Smooth muscle cell (in vitro differentiated cells): ENCODE measurements around the gene CRABP2. TPM values are rescaled to one million over a fixed set of nuclear protein-coding genes. Genes with fewer than 3 reads are reported as not detected.

Experiments used
- DNase-seq: peaks from one replicate; lab custom pipeline; 2025; ENCODE audit not compliant: unreplicated experiment; lab: John Stamatoyannopoulos, UW
- H2AFZ ChIP-seq: fragments of 200-600 bp; sonication (generic); 2 replicates; pipeline ENCODE4 v1.6.0; 2016; ENCODE audit warnings: antibody characterized with exemption, low read depth, mild to moderate bottlenecking
- H3F3A ChIP-seq: fragments of 200-600 bp; sonication (generic); 2 replicates; pipeline ENCODE4 v1.6.0; 2017; ENCODE audit warnings: antibody characterized with exemption, low read depth
- H3K27ac ChIP-seq: fragments of 200-600 bp; sonication (generic); 2 replicates; pipeline ENCODE4 v1.5.1; 2016; ENCODE audit warnings: low read depth, mild to moderate bottlenecking
- H3K27me3 ChIP-seq: fragments of 200-600 bp; sonication (generic); 2 replicates; pipeline ENCODE4 v1.6.1; 2016; ENCODE audit warnings: low read depth, mild to moderate bottlenecking
- H3K36me3 ChIP-seq: fragments of 200-600 bp; sonication (generic); 2 replicates; pipeline ENCODE4 v1.5.1; 2016; ENCODE audit warnings: low read depth
- H3K4me1 ChIP-seq: fragments of 200-600 bp; sonication (generic); 2 replicates; pipeline ENCODE4 v1.5.1; 2016; ENCODE audit warnings: low read depth
- H3K4me2 ChIP-seq: fragments of 200-600 bp; sonication (generic); 2 replicates; pipeline ENCODE4 v1.6.0; 2016; ENCODE audit warnings: mild to moderate bottlenecking
- H3K4me3 ChIP-seq: fragments of 200-600 bp; sonication (generic); 2 replicates; pipeline ENCODE4 v1.5.1; 2016; ENCODE audit warnings: mild to moderate bottlenecking
- H3K79me2 ChIP-seq: fragments of 200-600 bp; sonication (generic); 2 replicates; pipeline ENCODE4 v1.6.0; 2016; ENCODE audit warnings: low read depth, mild to moderate bottlenecking
- H3K9ac ChIP-seq: fragments of 200-600 bp; sonication (generic); 2 replicates; pipeline ENCODE4 v1.6.0; 2016; ENCODE audit warnings: low read depth
- H3K9me3 ChIP-seq: fragments of 200-600 bp; sonication (generic); replicated peaks from 2 replicates; pipeline ENCODE4 v1.5.1; 2016; ENCODE audit warnings: low read depth
- H4K20me1 ChIP-seq: fragments of 200-600 bp; sonication (generic); 2 replicates; pipeline ENCODE4 v1.6.0; 2016; ENCODE audit warnings: low read depth
- WGBS: methylation state at CpG from one replicate; pipeline ENCODE4 v1.1.7; 2016; ENCODE audit warnings: low lambda C conversion rate; 5-methylcytosine and 5-hydroxymethylcytosine counted together
- polyA plus RNA-seq: library from polyadenylated mRNA; unstranded; fragments of >200 nt; fragmentation: Nextera tagmentation; extraction: Ambion mirVana; gene quantifications from 2 replicates; pipeline ENCODE4 v1.2.1, GENCODE V29; 2016
- total RNA-seq: library from RNA; depleted of rRNA; stranded (reverse); fragments of >200 nt; gene quantifications from 2 replicates; pipeline ENCODE4 v1.2.3, GENCODE V29; 2014
- TF ChIP-seq, protein P1 (sequence below): fragments of 200-600 bp; sonication (generic); IDR thresholded peaks from 2 replicates; pipeline ENCODE4 v1.5.1; 2017; ENCODE audit warnings: borderline replicate concordance, mild to moderate bottlenecking, antibody characterized with exemption; ENCODE audit not compliant: insufficient read depth, poor library complexity, severe bottlenecking

The CRABP2 gene
- total and polyA plus RNA-seq, 2 experiments from 2014 or later: 86.6 to 145 TPM

DNA sequence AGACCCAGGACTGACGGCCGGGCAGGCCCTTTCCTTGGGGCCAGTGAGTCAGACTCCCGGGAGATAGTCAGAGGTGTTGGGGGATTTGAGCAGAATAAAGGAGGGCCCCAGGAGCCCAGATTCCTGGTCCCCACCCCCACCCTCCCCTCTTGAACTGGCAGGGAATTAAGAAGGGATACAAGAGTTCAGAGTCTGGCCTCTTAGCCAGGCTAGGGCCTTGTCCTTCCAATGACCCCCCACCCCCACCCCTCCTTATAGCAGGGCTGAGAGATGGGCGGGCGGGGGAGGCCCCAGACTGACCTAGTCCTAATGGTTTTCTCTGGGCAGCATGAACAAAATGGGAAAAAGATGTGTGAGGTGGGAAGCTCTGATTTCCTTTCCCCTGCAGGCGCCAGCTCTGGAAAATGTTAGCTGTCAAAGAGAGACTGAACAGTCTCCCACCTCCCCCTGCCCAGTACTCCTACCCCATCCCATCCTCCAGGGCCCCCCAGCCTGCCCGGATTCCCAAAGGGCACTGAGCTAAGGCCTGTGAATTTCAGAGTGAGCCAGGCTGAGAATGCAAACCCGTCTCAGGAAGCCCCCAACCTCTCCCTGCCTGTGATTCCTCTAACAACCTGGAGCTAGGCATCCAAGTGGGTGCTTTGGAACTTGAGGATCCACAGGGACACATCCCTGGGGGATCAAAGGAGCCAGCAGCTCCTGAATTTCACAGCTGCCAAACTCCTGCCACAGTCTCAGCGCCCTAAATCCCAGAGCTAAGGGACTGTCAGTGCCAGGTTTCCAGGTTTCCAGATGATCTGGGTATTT lies 5.8 kb upstream of the CRABP2 start:
- 18% methylated on average over 9 of the region's 9 CpGs for WGBS
- TF ChIP-seq, protein P1, sequence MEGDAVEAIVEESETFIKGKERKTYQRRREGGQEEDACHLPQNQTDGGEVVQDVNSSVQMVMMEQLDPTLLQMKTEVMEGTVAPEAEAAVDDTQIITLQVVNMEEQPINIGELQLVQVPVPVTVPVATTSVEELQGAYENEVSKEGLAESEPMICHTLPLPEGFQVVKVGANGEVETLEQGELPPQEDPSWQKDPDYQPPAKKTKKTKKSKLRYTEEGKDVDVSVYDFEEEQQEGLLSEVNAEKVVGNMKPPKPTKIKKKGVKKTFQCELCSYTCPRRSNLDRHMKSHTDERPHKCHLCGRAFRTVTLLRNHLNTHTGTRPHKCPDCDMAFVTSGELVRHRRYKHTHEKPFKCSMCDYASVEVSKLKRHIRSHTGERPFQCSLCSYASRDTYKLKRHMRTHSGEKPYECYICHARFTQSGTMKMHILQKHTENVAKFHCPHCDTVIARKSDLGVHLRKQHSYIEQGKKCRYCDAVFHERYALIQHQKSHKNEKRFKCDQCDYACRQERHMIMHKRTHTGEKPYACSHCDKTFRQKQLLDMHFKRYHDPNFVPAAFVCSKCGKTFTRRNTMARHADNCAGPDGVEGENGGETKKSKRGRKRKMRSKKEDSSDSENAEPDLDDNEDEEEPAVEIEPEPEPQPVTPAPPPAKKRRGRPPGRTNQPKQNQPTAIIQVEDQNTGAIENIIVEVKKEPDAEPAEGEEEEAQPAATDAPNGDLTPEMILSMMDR: no peak

DNA sequence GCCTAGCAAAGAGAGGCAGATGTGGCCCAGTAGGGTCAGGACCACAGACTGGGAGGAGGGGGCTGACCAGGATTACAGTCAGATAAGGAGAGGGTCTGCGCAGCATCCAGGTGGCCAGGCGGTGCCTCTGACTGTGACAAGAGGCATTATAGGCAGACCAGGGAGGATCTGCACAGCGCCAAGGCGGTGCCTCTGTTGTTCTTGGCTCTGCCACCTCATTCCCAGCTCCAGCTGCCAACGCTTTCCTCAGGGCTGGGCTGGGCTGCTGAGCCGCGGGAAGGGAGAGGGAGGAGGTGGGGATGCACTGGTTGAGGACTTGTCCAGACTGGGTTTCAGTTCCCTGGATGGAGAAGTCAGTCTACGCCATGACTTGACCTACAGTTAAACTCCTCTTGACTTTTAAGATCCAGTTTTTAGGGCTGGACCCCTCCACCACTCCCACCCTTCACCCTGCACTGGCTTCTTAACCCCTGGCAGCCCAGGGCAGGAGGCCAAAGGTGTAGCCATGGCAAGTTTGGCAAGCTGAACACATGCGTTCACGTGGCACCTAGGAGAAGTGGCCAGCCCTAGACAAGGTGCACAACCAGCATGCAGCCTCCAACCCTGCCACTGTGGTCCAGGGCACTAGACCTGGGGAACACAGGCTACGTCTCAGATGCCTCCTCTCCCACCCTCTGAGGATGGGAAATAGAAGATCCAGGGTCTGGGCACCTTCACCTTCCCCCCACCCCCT lies 4.5 kb upstream of the CRABP2 start:
- Histone ChIP-seq H3K27ac (no peak overlapping the region), H3K4me2 (peak overlapping the region; percentile 33), H3K36me3 (no peaks in the 10 kb centered on the region), H3K79me2 (no peaks in the 10 kb centered on the region), H3K4me3 (no peak overlapping the region), H3K4me1 (peaks cover 46% of the 10 kb centered on the region), H3F3A (peaks cover 16% of the 10 kb centered on the region), H3K9ac (no peak overlapping the region), H3K27me3 (no peaks in the 10 kb centered on the region), H2AFZ (no peak overlapping the region), H3K9me3 (no peaks in the 10 kb centered on the region), H4K20me1 (no peaks in the 10 kb centered on the region)
- TF ChIP-seq, protein P1: no peak
- no peak for DNase-seq
- 61% methylated on average over 11 of the region's 11 CpGs for WGBS

More for the DNA sequence above, 5.8 kb upstream of the CRABP2 start:
- peaks cover 16% of the 10 kb centered on the region for H3F3A ChIP-seq
- H3K9ac ChIP-seq: no peak overlapping the region
- no peak overlapping the region for H3K27ac ChIP-seq
- no peaks in the 10 kb centered on the region for H3K27me3 ChIP-seq
- H4K20me1 ChIP-seq: no peaks in the 10 kb centered on the region
- H3K4me3 ChIP-seq: no peak overlapping the region
- no peaks in the 10 kb centered on the region for H3K9me3 ChIP-seq
- no peak for DNase-seq
- H3K4me1 ChIP-seq: peaks cover 46% of the 10 kb centered on the region
- H3K4me2 ChIP-seq: peak overlapping the region; percentile 53
- no peaks in the 10 kb centered on the region for H3K79me2 ChIP-seq
- no peak overlapping the region for H2AFZ ChIP-seq
- no peaks in the 10 kb centered on the region for H3K36me3 ChIP-seq

DNA sequence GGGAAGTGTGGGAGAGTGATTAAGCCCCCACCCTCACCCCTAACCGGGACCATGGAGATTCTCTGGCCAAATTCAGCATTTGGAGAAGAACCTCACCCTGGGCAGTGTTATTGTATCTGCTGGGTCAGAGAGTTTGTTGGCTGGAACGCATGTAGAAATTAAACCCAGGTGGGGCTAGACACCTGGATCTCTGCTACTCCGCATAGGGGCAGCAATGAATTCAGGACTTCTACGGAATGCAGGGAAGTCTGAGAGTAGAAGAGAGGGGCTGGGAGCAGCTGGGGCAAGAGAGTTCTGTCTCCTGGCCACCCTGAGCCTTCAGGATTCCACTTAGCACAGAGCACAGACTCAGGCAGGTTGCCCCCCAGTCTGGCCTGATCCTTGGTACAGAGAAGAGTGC lies 3.6 kb upstream of the CRABP2 start:
- H2AFZ ChIP-seq: no peak overlapping the region
- no peak overlapping the region for H3K4me2 ChIP-seq
- H3K4me1 ChIP-seq: peaks cover 55% of the 10 kb centered on the region
- no peak overlapping the region for H3K9ac ChIP-seq
- no peaks in the 10 kb centered on the region for H3K36me3 ChIP-seq
- no peaks in the 10 kb centered on the region for H3K27me3 ChIP-seq
- no peaks in the 10 kb centered on the region for H3K79me2 ChIP-seq
- H3K27ac ChIP-seq: no peak overlapping the region
- H3F3A ChIP-seq: peaks cover 16% of the 10 kb centered on the region
- TF ChIP-seq, protein P1: no peak
- WGBS: 76% methylated on average over 4 of the region's 4 CpGs
- H4K20me1 ChIP-seq: peaks cover 7% of the 10 kb centered on the region
- no peaks in the 10 kb centered on the region for H3K9me3 ChIP-seq
- no peak overlapping the region for H3K4me3 ChIP-seq
- DNase-seq: no peak
